ENCODE results near the gene CYSTM1.

GRCh38 chr5:140208065-140208464 lies 33.1 kb downstream of the CYSTM1 start:
- TF ChIP-seq EZH2 (IDR thresholded peaks at IDR 0.05; ENCODE audit: borderline replicate concordance, insufficient read depth, low read length, poor library complexity, severe bottlenecking) (no peak), CTCF (IDR thresholded peaks at IDR 0.05; ENCODE audit: poor library complexity, severe bottlenecking) (no peak), RAD21 (conservative IDR thresholded peaks at IDR 0.05) (no peak), POLR2AphosphoS5 (IDR thresholded peaks at IDR 0.05) (no peak), EP300 (conservative IDR thresholded peaks at IDR 0.05; ENCODE audit: poor library complexity, severe bottlenecking) (no peak)

All from neural cell (in vitro differentiated cells).